Testis (tissue), 2 donors: ENCODE measurements around the gene REV1.

Experiments
- CTCF ChIP-seq, 3 experiments: fragments of 450-650 bp in 2 of 3; fragments of 200-600 bp in 1 of 3; sonication (generic) in 1 of 3; IDR thresholded peaks; one replicate each; pipeline ENCODE4 v1.5.1; 2016 to 2019; ENCODE audit warnings: antibody characterized with exemption in 3 of 3, mild to moderate bottlenecking in 2 of 3, moderate library complexity in 1 of 3
- POLR2A ChIP-seq: fragments of 450-650 bp; IDR thresholded peaks from one replicate; pipeline ENCODE4 v1.6.1; 2017; ENCODE audit warnings: antibody characterized with exemption, mild to moderate bottlenecking, moderate library complexity

- no peak for TF ChIP-seq CTCF (IDR thresholded peaks at IDR 0.05)
- no peak for TF ChIP-seq POLR2A
These were observed 8.3 kb downstream of the REV1 start for GRCh38 chr2:99481527-99481926.
